ENCODE data around the gene COMMD2.

DNA sequence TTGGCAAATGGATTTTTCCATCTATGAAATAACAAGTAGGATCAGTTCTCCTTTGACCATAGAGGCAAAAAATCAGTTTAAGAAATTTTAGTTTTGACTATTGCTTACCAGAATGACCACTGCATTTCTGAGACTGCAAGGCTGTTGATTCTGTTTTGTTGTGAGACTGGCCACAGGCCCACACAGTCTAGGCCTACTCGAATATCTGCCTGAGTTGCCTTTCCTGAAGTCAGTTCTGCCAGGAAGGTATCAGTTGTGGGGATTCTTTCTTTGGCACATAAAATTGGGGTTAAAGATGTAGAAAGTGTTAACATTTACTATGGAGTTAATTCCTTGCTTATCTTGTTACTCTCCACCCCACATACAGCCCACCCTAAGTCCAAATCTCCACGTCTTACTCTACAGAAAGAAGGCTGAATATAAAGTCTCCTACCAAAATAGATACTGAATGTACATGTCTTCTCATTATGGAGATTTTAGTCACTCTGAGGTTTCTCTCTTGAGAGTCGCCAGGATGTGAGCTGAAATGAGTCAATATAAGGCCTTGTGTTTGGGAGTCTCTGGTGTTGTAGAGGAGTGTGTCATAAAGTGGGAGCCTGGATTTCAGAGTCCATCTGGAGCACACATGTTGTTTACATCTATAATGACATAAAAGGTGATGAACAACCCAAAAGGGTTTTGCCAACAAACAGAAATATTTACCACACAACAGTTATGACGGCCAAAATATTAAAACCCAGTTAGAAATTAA is 49.4 kb downstream of the COMMD2 start:
- TF ChIP-seq POLR2AphosphoS5 (IDR thresholded peaks at IDR 0.05; ENCODE audit: low read depth, low read length) (no peak), ZFX (IDR thresholded peaks at IDR 0.05) (no peak), EZH2 (IDR thresholded peaks at IDR 0.05) (no peak), POLR2A (IDR thresholded peaks at IDR 0.05; ENCODE audit: borderline replicate concordance, extremely low read depth, insufficient read depth, insufficient read length) (no peak), FOSL1 (IDR thresholded peaks at IDR 0.05; ENCODE audit: low read depth) (no peak), CEBPB (IDR thresholded peaks at IDR 0.05; ENCODE audit: low read depth) (no peak), YY1 (IDR thresholded peaks at IDR 0.05; ENCODE audit: extremely low read depth, insufficient replicate concordance, low read depth, low read length) (no peak)
- TF ChIP-seq, protein P1, sequence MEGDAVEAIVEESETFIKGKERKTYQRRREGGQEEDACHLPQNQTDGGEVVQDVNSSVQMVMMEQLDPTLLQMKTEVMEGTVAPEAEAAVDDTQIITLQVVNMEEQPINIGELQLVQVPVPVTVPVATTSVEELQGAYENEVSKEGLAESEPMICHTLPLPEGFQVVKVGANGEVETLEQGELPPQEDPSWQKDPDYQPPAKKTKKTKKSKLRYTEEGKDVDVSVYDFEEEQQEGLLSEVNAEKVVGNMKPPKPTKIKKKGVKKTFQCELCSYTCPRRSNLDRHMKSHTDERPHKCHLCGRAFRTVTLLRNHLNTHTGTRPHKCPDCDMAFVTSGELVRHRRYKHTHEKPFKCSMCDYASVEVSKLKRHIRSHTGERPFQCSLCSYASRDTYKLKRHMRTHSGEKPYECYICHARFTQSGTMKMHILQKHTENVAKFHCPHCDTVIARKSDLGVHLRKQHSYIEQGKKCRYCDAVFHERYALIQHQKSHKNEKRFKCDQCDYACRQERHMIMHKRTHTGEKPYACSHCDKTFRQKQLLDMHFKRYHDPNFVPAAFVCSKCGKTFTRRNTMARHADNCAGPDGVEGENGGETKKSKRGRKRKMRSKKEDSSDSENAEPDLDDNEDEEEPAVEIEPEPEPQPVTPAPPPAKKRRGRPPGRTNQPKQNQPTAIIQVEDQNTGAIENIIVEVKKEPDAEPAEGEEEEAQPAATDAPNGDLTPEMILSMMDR (IDR thresholded peaks at IDR 0.05 in 2 of 3, conservative IDR thresholded peaks at IDR 0.05 in 1 of 3; ENCODE audit: borderline replicate concordance in 1 of 3, insufficient read depth in 1 of 3, low read depth in 2 of 3, low read length in 2 of 3), result no peak
- TF ChIP-seq, protein P2, sequence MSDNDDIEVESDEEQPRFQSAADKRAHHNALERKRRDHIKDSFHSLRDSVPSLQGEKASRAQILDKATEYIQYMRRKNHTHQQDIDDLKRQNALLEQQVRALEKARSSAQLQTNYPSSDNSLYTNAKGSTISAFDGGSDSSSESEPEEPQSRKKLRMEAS (IDR thresholded peaks at IDR 0.05), result no peak
- TF ChIP-seq, protein P3, sequence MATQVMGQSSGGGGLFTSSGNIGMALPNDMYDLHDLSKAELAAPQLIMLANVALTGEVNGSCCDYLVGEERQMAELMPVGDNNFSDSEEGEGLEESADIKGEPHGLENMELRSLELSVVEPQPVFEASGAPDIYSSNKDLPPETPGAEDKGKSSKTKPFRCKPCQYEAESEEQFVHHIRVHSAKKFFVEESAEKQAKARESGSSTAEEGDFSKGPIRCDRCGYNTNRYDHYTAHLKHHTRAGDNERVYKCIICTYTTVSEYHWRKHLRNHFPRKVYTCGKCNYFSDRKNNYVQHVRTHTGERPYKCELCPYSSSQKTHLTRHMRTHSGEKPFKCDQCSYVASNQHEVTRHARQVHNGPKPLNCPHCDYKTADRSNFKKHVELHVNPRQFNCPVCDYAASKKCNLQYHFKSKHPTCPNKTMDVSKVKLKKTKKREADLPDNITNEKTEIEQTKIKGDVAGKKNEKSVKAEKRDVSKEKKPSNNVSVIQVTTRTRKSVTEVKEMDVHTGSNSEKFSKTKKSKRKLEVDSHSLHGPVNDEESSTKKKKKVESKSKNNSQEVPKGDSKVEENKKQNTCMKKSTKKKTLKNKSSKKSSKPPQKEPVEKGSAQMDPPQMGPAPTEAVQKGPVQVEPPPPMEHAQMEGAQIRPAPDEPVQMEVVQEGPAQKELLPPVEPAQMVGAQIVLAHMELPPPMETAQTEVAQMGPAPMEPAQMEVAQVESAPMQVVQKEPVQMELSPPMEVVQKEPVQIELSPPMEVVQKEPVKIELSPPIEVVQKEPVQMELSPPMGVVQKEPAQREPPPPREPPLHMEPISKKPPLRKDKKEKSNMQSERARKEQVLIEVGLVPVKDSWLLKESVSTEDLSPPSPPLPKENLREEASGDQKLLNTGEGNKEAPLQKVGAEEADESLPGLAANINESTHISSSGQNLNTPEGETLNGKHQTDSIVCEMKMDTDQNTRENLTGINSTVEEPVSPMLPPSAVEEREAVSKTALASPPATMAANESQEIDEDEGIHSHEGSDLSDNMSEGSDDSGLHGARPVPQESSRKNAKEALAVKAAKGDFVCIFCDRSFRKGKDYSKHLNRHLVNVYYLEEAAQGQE (IDR thresholded peaks at IDR 0.05; ENCODE audit: low read depth), result no peak
- TF ChIP-seq, protein P4, sequence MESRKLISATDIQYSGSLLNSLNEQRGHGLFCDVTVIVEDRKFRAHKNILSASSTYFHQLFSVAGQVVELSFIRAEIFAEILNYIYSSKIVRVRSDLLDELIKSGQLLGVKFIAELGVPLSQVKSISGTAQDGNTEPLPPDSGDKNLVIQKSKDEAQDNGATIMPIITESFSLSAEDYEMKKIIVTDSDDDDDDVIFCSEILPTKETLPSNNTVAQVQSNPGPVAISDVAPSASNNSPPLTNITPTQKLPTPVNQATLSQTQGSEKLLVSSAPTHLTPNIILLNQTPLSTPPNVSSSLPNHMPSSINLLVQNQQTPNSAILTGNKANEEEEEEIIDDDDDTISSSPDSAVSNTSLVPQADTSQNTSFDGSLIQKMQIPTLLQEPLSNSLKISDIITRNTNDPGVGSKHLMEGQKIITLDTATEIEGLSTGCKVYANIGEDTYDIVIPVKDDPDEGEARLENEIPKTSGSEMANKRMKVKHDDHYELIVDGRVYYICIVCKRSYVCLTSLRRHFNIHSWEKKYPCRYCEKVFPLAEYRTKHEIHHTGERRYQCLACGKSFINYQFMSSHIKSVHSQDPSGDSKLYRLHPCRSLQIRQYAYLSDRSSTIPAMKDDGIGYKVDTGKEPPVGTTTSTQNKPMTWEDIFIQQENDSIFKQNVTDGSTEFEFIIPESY (IDR thresholded peaks at IDR 0.05; ENCODE audit: extremely low read depth, insufficient replicate concordance, low read length), result no peak

All from HCT116 (cell line).